H1 (cell line): ENCODE measurements around the gene SERPINF2. TPM values are rescaled to one million over a fixed set of nuclear protein-coding genes. Genes with fewer than 3 reads are reported as not detected.

ENCODE experiments used
- CEBPB ChIP-seq: IDR thresholded peaks from 2 replicates; pipeline ENCODE4 v1.6.1; 2012; ENCODE audit warnings: low read depth, low read length
- CHD1 ChIP-seq: IDR thresholded peaks from 2 replicates; pipeline ENCODE4 v1.6.1; 2012; ENCODE audit warnings: low read depth, low read length, improper control_type of control experiment
- FOSL1 ChIP-seq: IDR thresholded peaks from 2 replicates; pipeline ENCODE4 v1.6.1; 2011; ENCODE audit warnings: mild to moderate bottlenecking, low read depth, low read length, moderate library complexity; ENCODE audit not compliant: insufficient read depth
- JUND ChIP-seq: IDR thresholded peaks from 2 replicates; pipeline ENCODE4 v1.6.1; 2011; ENCODE audit warnings: mild to moderate bottlenecking, improper control_type of control experiment, low read length
- NANOG ChIP-seq: IDR thresholded peaks from 2 replicates; pipeline ENCODE4 v1.6.1; 2011; ENCODE audit warnings: low read length, low read depth, mild to moderate bottlenecking, inconsistent platforms; ENCODE audit not compliant: insufficient read depth, poor library complexity, severe bottlenecking
- POLR2AphosphoS5 ChIP-seq: IDR thresholded peaks from 2 replicates; pipeline ENCODE4 v1.6.1; 2011; ENCODE audit warnings: low read depth, low read length
- RBBP5 ChIP-seq: IDR thresholded peaks from 2 replicates; pipeline ENCODE4 v1.7.1; 2012; ENCODE audit warnings: low read depth, mild to moderate bottlenecking, inconsistent platforms, low read length, moderate library complexity, borderline replicate concordance
- polyA plus RNA-seq, 7 experiments: library from polyadenylated mRNA; depleted of rRNA in 3 of 7; stranded (reverse) in 5 of 7; unstranded in 2 of 7; fragments of >200 nt in 5 of 7; fragments of 200-250 nt in 2 of 7; gene quantifications; 1 replicate in 5 of 7; 2 replicates in 1 of 7; 4 replicates in 1 of 7; pipeline versions ENCODE4 v1.2.1 to v1.2.3, GENCODE V29; 2011 to 2013; ENCODE audit warnings: missing spikeins in 2 of 7, mixed read lengths in 2 of 7
- total RNA-seq: library from RNA; stranded (reverse); fragmentation: NEBNext Ultra II Directional; extraction: Animal tissue kit (Norgen Biotek cat#: 25700); gene quantifications from 2 replicates; pipeline ENCODE4 v1.2.1, GENCODE V29; 2021

SERPINF2 gene
- total and polyA plus RNA-seq, 2 of the 8 experiments (the other 6 are each of a cell fraction or from before 2014, with no cell fraction given): 1.8 to 3.2 TPM

DNA sequence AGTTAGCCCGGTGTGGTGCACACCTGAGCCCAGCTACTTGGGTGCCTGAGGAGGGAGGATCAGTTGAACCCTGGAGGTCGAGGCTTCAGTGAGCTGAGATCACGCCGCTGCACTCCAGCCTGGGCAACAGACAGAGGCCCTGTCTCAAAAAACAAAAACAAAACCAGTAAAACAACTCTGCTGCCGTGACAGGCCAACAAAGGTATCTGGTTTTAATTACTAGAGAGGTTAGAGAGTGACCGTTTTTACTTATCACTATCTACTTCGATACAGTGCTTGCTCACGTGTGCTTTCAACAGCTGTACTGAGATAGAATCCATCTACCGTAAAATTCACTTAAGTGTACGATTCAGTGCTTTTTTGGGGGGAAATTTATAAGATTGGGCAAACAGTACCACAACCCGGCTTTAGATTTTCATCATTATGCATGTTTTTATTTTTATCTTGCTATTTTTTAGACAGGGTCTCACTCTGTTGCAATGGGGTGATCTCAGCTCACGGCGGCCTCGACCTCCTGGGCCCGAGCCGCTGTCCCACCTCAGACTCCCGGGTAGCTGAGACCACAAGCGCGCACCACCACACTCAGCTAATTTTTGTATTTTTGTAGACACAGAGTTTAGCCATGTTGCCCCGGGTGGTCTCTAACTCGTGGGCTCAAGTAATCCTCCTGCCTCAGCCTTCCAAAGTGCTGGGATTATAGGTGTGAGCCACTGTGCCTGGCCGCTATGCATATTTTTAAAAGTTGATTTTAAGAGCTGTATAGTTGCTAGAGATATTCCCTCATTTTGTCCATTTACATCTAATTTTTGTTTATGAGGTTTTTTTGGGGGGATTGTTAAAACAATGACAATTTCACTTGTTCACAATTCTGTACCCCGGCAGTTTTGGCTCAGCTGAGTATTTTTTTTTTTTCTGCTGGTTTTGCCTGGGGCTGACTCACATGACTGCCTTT lies 50.1 kb downstream of the SERPINF2 start (continued):
- TF ChIP-seq RBBP5 (no peak), POLR2AphosphoS5 (no peak), NANOG (no peak), CHD1 (no peak), FOSL1 (no peak), JUND (no peak), CEBPB (no peak)
